K562 (cell line): ENCODE measurements around the gene NADSYN1. TPM values are rescaled to one million over a fixed set of nuclear protein-coding genes. Genes with fewer than 3 reads are reported as not detected.

Source experiments
- ATAC-seq: fragments of 200-7000 bp; cut with Tn5 transposase; 3 replicates; pipeline ENCODE4 v1.9.1; 2020; ENCODE audit warnings: moderate library complexity
- BruUV-seq: library from RNA; stranded (reverse); fragments of 400-500 nt; replicated peaks from 2 replicates; lab custom pipeline; 2021; lab: Mats Ljungman, UMichigan
- CTCF ChIA-PET: fragments of 300-600 bp; formaldehyde crosslinking; extraction: SDS; loops from one replicate; lab custom pipeline; 2021; ENCODE audit warnings: low intra/inter-chr PET ratio; lab: Yijun Ruan, JAX
- POLR2A ChIA-PET: fragments of 300-600, 350-650 bp; sonication (Branson Sonifier 250); formaldehyde crosslinking; extraction: SDS; loops from one replicate; lab custom pipeline; 2021; ENCODE audit warnings: antibody characterized with exemption, inconsistent platforms; lab: Yijun Ruan, JAX
- DNase-seq, 4 experiments: peaks; one replicate each; pipeline versions ENCODE4 v3.0.0 to v3.0.0-alpha.2; 2011 to 2018; ENCODE audit warnings: low spot score in 3 of 4, mixed read lengths in 3 of 4; ENCODE audit errors: extremely low read depth in 1 of 4
- FAIRE-seq: peaks from 2 replicates; lab custom pipeline; 2011; peaks lifted over from hg19 to GRCh38; lab: Jason Lieb, UNC
- H2AFZ ChIP-seq: 2 replicates; pipeline ENCODE4 v1.6.0; 2011; ENCODE audit warnings: low read depth, low read length, control low read depth, inconsistent platforms
- H3K27ac ChIP-seq: fragments of 200-600 bp; 3 replicates; pipeline ENCODE4 v1.8.0; 2011; ENCODE audit warnings: low read depth, mild to moderate bottlenecking, control low read depth, inconsistent platforms, low read length, moderate library complexity, mixed read lengths; ENCODE audit errors: extremely low read depth
- H3K27me3 ChIP-seq, 2 experiments: fragments of 300-600 bp in 1 of 2; 2 replicates in 1 of 2; 3 replicates in 1 of 2; pipeline versions ENCODE4 v1.6.0 to v1.8.0; 2011; ENCODE audit warnings: inconsistent platforms in 2 of 2, low read length in 2 of 2, mild to moderate bottlenecking in 1 of 2, mixed read lengths in 1 of 2, moderate library complexity in 1 of 2; ENCODE audit not compliant: control insufficient read depth in 2 of 2, insufficient read depth in 2 of 2
- H3K36me3 ChIP-seq: fragments of 300-600 bp; 3 replicates; pipeline ENCODE4 v1.8.0; 2011; ENCODE audit warnings: mild to moderate bottlenecking, low read length, inconsistent platforms; ENCODE audit not compliant: control insufficient read depth, insufficient read depth
- H3K4me1 ChIP-seq, 2 experiments: fragments of 200-600 bp in 1 of 2; replicated peaks in 1 of 2; 2 replicates in 1 of 2; 3 replicates in 1 of 2; pipeline versions ENCODE4 v1.5.1 to v1.8.0; 2011; ENCODE audit warnings: inconsistent platforms in 2 of 2, low read length in 2 of 2, mild to moderate bottlenecking in 1 of 2, mixed read lengths in 1 of 2, moderate library complexity in 1 of 2; ENCODE audit not compliant: control insufficient read depth in 2 of 2, insufficient read depth in 2 of 2
- H3K4me2 ChIP-seq: 2 replicates; pipeline ENCODE4 v1.6.1; 2011; ENCODE audit warnings: low read length, control low read depth, inconsistent platforms, mixed read lengths; ENCODE audit not compliant: insufficient read depth
- H3K4me3 ChIP-seq: fragments of 200-600 bp; sonication (generic), shearing (Covaris generic); 2 replicates; pipeline ENCODE4 v1.5.1; 2016; ENCODE audit warnings: control low read depth, inconsistent platforms
- H3K79me2 ChIP-seq: fragments of 200-600 bp; 3 replicates; pipeline ENCODE4 v1.8.0; 2011; ENCODE audit warnings: low read length, inconsistent platforms; ENCODE audit not compliant: control insufficient read depth, insufficient read depth
- H3K9ac ChIP-seq, 2 experiments: 2 replicates each; pipeline versions ENCODE4 v1.6.0 to v1.6.1; 2011; ENCODE audit warnings: low read depth in 2 of 2, low read length in 2 of 2, control low read depth in 1 of 2, inconsistent platforms in 1 of 2, mild to moderate bottlenecking in 1 of 2, mixed read lengths in 1 of 2; ENCODE audit not compliant: insufficient read depth in 1 of 2
- H3K9me1 ChIP-seq: one replicate; pipeline ENCODE4 v1.6.0; 2011; ENCODE audit warnings: inconsistent platforms, mild to moderate bottlenecking, low read length, moderate library complexity; ENCODE audit not compliant: control insufficient read depth, insufficient read depth
- H3K9me3 ChIP-seq: replicated peaks from 2 replicates; pipeline ENCODE4 v1.5.1; 2011; ENCODE audit warnings: low read depth, low read length, inconsistent platforms; ENCODE audit not compliant: control insufficient read depth, insufficient read depth
- H4K20me1 ChIP-seq: replicated peaks from 2 replicates; pipeline ENCODE4 v1.6.1; 2011; ENCODE audit warnings: low read length, inconsistent platforms, mixed read lengths; ENCODE audit not compliant: control insufficient read depth, insufficient read depth
- CXXC5 ChIP-seq: fragments of 250-450 bp; sonication (Bioruptor Pico); IDR thresholded peaks from 2 replicates; pipeline ENCODE4 v1.8.0; 2022; ENCODE audit warnings: inconsistent platforms, mild to moderate bottlenecking, moderate library complexity
- ZFP36 ChIP-seq: fragments of 150-350 bp; IDR thresholded peaks from 2 replicates; pipeline ENCODE4 v1.6.1; 2018; ENCODE audit warnings: low read length, low read depth; ENCODE audit not compliant: partially characterized antibody
- ZNF253 ChIP-seq: fragments of 250-450 bp; sonication (Bioruptor Pico); conservative IDR thresholded peaks from 2 replicates; pipeline ENCODE4 v1.6.1; 2021; ENCODE audit warnings: mild to moderate bottlenecking
- ZNF431 ChIP-seq: sonication (generic); formaldehyde crosslinking; IDR thresholded peaks from 2 replicates; pipeline ENCODE4 v1.8.0; 2022; ENCODE audit warnings: mild to moderate bottlenecking, missing genetic modification reagents
- WGBS: fragments of 100-300 bp; shearing (Covaris generic); methylation state at CpG from one replicate; pipeline ENCODE4 v1.1.6; 2016; ENCODE audit warnings: low coverage, mixed read lengths; ENCODE audit not compliant: insufficient coverage; ENCODE audit errors: missing lambda C conversion rate; 5-methylcytosine and 5-hydroxymethylcytosine counted together
- in situ Hi-C: fragments of 300-500 bp; cut with MboI; formaldehyde crosslinking; loops from 4 replicates; pipeline ENCODE4 v1.15.0; 2018; ENCODE audit warnings: inconsistent platforms, mixed read lengths
- intact Hi-C: fragments of 100-400 bp; cut with micrococcal nuclease; formaldehyde crosslinking; loops from 2 replicates; pipeline ENCODE4 v1.14.2; 2022
- polyA plus RNA-seq, 8 experiments: library from polyadenylated mRNA; depleted of rRNA in 4 of 8; stranded (reverse) in 5 of 8; unstranded in 3 of 8; fragments of >200 nt; fragmentation: Nextera tagmentation in 2 of 8; fragmentation: Illumina TruSeq in 1 of 8; extraction: Ambion mirVana in 2 of 8; extraction: Trizol in 1 of 8; gene quantifications; 2 replicates each; pipeline versions ENCODE4 v1.2.1 to v1.2.3, GENCODE V29; 2011 to 2014; ENCODE audit warnings: inconsistent platforms in 1 of 8, missing spikeins in 1 of 8
- total RNA-seq, 7 experiments: library from RNA; depleted of rRNA in 6 of 7; stranded (reverse); fragments of >200 nt in 6 of 7; fragmentation: Illumina TruSeq in 2 of 7; extraction: Trizol in 2 of 7; gene quantifications; 2 replicates each; pipeline versions ENCODE4 v1.2.1 to v1.2.3, GENCODE V29; 2011 to 2021; ENCODE audit warnings: low replicate concordance in 1 of 7
- TF ChIP-seq, protein P1 (sequence below): fragments of 250-450 bp; sonication (Bioruptor Pico); IDR thresholded peaks from 2 replicates; pipeline ENCODE4 v1.5.0; 2021
- TF ChIP-seq, protein P2 (sequence below): fragments of 250-450 bp; sonication (Bioruptor Pico); IDR thresholded peaks from 2 replicates; pipeline ENCODE4 v1.5.0; 2020; ENCODE audit warnings: mild to moderate bottlenecking
- TF ChIP-seq, protein P3 (sequence below): fragments of 250-450 bp; sonication (Bioruptor Pico); IDR thresholded peaks from 2 replicates; pipeline ENCODE4 v1.8.0; 2021; ENCODE audit warnings: mild to moderate bottlenecking, moderate library complexity

NADSYN1 gene
- total and polyA plus RNA-seq, 9 of the 15 experiments (the other 6 are each of a cell fraction or from before 2014, with no cell fraction given): 12.7 to 57.3 (median 42.1) TPM

DNA sequence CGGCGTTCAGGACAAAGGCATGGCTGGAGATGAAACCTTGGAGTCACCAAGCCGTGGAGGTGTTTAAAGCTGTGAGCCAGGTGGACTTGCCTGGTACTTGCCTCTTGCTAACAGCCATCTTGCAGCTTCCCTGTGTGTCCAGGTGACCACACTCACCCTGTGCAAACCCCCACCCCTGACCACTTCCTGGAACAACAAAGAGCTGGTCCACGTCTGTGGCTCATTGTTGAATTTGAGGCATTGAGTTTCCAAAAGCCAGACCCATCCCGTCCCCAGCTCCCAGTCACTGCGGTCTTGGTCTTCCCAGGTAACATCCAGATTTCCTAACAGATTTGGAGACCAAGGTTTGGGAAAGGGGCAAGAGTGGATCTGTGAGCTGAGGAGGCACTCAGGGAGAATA is 23.3 kb upstream of the NADSYN1 start (continued):
- TF ChIP-seq CXXC5 (CRISPR knock-in tag) (no peak), ZNF431 (no peak)
- TF ChIP-seq, protein P1, sequence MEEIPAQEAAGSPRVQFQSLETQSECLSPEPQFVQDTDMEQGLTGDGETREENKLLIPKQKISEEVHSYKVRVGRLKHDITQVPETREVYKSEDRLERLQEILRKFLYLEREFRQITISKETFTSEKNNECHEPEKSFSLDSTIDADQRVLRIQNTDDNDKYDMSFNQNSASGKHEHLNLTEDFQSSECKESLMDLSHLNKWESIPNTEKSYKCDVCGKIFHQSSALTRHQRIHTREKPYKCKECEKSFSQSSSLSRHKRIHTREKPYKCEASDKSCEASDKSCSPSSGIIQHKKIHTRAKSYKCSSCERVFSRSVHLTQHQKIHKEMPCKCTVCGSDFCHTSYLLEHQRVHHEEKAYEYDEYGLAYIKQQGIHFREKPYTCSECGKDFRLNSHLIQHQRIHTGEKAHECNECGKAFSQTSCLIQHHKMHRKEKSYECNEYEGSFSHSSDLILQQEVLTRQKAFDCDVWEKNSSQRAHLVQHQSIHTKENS (CRISPR knock-in tag): no peak
- TF ChIP-seq, protein P2, sequence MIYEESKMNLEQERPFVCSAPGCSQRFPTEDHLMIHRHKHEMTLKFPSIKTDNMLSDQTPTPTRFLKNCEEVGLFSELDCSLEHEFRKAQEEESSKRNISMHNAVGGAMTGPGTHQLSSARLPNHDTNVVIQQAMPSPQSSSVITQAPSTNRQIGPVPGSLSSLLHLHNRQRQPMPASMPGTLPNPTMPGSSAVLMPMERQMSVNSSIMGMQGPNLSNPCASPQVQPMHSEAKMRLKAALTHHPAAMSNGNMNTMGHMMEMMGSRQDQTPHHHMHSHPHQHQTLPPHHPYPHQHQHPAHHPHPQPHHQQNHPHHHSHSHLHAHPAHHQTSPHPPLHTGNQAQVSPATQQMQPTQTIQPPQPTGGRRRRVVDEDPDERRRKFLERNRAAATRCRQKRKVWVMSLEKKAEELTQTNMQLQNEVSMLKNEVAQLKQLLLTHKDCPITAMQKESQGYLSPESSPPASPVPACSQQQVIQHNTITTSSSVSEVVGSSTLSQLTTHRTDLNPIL (CRISPR knock-in tag): no peak

DNA sequence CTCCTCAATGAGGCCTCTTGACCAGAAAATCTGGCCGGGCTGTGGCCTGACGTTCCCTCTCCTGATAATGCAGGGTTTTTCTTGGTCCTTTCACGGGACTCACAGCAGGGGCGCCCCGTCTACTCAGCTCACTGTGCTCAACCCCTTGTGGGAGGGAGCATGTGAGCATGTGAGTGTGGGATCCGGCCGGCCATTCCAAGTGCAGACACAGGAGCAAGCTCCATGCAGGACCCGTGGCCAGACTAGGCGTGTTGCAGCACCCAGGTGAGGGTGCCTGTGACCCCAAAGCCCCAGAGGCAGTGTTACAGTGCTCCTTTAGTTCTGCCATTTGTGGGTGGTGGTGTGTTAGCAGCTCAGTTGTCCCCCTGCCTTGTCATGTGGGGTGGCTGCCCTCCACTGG is 22.8 kb upstream of the NADSYN1 start:
- Histone ChIP-seq H4K20me1 (peaks cover 23% of the 10 kb centered on the region), H3K9me1 (no peaks in the 10 kb centered on the region), H3K4me2 (no peak overlapping the region), H3K4me3 (no peak overlapping the region), H3K27ac (no peak overlapping the region), H3K79me2 (no peaks in the 10 kb centered on the region), H3K4me1 (peaks cover 9% of the 10 kb centered on the region in 2 experiments; a peak in 3 of 5 replicates), H2AFZ (no peak overlapping the region), H3K27me3 (peaks cover 6 to 27% of the 10 kb centered on the region in 2 experiments), H3K36me3 (peaks cover 12% of the 10 kb centered on the region; the same call in 2 of the 3 replicates), H3K9me3 (no peaks in the 10 kb centered on the region), H3K9ac (no peak overlapping the region)
- intact Hi-C loops: no loop called here
- POLR2A ChIA-PET: interaction anchor here (0.6 kb wide), 1 partner anchor 434 kb away, joined by 3 read pairs; no protein-coding TSS in a partner anchor
- TF ChIP-seq ZFP36 (peak; percentile 44), ZNF253 (no peak)
- TF ChIP-seq, protein P3, sequence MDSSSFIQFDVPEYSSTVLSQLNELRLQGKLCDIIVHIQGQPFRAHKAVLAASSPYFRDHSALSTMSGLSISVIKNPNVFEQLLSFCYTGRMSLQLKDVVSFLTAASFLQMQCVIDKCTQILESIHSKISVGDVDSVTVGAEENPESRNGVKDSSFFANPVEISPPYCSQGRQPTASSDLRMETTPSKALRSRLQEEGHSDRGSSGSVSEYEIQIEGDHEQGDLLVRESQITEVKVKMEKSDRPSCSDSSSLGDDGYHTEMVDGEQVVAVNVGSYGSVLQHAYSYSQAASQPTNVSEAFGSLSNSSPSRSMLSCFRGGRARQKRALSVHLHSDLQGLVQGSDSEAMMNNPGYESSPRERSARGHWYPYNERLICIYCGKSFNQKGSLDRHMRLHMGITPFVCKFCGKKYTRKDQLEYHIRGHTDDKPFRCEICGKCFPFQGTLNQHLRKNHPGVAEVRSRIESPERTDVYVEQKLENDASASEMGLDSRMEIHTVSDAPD (CRISPR knock-in tag): no peak
- FAIRE-seq: no peak
- no peak for DNase-seq
- WGBS: 1% methylated on average over 9 of the region's 9 CpGs
- CTCF ChIA-PET: no interaction called here
- BruUV-seq: no TSS peak
- no peak; the same call in 2 of the 3 replicates for ATAC-seq
- in situ Hi-C loops: no loop called here
